CD4-positive, alpha-beta T cell treated with Interleukin-1 beta for 1 hour (primary cell): Measurements from ENCODE around the gene SLC22A13.
A peak's percentile ranks its signal among the peaks of the same experiment; 100 is the strongest.
"Not testable (repeated sequence)": the region's sequence is repeated elsewhere in the genome, so short reads cannot be mapped to it uniquely, and the experiment has no call there.

Source experiments
- DNase-seq, 2 donors: peaks; one replicate each; pipeline ENCODE4 v3.0.0-alpha.2; 2020 to 2022

Gene SLC22A13

DNA sequence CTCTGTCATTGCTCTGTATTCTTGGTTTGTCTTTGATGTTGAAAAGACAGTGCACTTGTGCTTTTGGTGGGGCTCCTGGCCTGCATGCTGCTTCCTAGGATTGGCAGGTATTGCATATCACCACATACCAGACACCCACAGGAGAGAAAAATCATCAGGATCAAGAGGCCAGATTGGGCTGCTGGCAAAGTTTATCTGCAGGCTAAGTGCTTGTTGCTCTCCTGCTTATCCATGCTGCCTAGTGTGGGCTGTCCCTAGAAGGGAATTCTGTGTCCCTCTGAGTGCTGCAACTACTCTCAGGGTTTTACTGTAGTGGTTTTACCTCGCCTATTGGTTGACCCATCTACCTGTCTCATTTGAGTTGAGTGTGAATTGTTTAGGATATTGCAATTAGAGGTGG lies 833 bp upstream of the SLC22A13 start:
- DNase-seq, result no peak

DNA sequence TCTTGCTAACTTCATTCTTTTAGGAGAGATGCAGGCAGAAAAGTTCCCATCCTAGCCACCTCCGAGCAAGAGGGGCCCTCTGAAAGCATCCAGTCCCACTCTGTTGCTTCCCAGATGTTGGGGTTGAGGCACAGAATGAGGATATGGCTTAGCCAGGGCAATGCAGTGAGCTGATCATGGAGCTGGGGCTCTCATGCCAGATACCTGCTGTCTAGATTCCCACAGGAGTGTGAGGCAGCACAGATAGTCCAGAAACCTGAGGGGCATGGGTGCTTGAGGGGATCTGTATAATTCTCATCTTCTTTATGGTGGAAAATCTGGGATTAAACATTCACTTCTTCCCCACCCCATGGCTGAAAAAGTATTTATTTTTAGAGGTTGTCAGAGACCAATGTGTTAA lies 1.2 kb downstream of the SLC22A13 start:
- DNase-seq, result no peak

DNA sequence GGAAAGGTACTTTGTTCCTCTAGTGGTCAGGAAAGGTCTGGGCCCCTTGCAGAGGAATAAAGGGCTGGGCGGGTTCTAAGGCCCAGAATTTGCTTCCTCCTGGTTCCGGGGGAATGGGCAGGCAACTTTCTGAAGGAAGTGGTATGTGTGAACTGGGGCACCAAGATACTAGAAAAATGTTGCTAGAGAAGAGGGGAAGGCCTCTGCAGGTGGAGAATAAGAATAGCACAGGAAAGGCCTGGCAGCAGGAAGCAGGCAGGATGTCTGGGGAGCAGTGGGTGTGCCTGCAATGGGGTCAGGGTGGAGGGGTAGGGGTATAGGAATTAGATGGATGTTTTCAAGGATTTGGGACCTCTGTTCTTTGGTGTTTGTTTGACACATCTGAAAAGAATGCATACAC lies 2.0 kb downstream of the SLC22A13 start:
- DNase-seq, result no peak

DNA sequence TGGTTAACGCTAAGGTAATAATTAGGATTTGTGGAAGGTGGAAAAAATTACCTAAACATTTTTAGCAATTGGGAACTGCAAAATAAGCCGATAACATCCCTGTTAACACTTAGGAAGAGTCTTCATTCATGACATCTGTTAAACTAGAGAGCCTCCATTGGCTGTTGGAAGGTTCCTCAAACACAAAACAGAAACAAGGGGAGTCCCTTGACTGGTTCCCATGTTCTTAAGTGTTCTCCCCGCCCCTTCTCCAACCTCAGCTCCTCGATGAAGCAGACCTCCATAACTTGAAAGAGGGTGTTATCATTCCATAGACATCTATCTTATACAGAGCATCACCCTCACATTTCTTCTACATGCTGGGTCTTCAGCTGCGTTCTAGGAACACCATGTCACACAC lies 2.5 kb downstream of the SLC22A13 start:
- no peak for DNase-seq

DNA sequence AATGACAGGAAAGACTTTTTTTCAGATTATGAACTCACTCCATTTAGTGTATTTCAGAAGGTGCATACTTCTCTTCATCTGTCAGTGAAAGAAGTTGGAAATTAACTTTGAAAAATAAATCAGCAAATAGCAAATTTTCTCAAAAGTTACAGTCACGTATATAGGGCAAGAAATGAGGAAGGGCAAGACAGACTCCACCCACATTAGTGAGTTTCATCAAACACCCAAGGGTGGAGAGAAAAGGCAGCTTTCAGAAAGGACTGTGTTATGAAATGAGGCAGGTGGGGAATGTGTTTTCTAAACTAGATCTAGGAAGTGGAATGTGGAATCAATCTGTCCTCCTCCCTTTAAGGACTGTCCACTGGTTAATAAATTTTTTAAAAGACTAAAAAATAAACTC lies 2.9 kb downstream of the SLC22A13 start:
- no peak for DNase-seq

DNA sequence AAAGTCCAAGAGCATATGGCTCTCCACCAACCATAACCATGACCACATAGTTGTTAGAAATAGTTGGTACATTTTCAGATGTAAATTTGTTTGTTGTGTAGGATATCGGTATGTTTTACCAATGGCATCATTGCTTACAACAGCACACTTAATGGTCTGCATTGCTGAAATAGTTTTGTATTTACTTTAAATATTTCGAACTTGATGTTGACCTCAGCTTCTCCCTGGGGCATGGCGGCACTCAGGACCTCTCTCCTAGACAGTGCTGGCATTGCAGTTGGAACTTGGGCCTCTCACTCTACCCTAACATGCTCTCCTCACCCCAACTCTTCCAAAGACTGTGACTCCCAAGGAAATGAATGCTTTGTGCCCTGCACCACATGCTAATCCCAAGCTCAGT lies 5.0 kb downstream of the SLC22A13 start:
- DNase-seq, result no peak

DNA sequence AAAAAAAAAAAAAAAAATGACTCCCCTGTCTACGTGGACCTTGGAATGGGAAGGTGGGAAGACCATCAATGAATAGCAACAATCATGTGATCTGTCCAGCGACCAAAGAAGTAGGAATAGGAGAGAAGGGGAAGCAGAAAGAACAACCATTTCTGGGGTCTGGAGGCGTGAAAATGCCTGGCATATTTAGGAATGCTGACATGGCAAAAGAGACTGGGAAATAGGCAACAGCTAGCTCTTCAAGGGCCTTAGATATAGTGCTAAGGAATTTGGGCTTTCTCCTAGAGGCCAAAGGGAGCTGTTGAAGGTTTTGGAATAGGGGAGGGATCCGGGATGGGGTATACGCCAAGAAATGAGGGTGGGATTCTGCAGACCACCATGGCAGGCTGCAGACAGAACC lies 5.9 kb downstream of the SLC22A13 start:
- DNase-seq, result no peak

DNA sequence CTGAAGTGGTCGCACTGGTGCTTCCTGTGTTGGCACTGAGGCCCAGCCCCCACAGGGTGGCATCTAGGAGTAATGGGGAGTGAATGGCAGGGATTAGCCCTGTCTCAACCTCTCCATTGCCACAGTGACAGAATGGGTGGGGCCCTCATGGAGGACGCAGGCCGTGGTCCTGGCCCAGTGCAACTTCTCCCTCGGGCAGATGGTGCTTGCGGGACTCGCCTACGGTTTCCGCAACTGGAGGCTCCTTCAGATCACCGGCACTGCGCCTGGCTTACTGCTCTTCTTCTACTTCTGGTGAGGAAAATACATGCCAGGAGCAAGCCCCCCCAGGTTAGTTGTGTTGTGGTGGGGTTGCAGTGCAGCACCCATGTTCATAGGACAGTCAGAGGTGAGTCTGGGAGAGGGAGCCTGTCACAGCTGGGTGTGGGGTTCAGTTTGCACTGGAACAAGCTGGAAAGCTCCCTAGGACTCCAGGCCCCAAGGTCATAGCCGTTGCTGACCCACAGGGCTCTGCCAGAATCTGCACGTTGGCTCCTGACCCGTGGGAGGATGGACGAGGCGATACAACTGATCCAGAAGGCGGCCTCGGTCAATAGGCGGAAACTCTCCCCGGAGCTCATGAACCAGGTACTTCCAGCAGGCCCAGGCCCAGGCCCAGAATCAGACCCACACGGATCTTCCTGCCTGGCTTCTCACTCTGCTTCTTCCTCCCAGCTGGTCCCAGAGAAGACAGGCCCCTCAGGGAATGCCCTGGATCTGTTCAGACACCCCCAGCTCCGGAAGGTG lies 9.4 kb downstream of the SLC22A13 start:
- no peak for DNase-seq

DNA sequence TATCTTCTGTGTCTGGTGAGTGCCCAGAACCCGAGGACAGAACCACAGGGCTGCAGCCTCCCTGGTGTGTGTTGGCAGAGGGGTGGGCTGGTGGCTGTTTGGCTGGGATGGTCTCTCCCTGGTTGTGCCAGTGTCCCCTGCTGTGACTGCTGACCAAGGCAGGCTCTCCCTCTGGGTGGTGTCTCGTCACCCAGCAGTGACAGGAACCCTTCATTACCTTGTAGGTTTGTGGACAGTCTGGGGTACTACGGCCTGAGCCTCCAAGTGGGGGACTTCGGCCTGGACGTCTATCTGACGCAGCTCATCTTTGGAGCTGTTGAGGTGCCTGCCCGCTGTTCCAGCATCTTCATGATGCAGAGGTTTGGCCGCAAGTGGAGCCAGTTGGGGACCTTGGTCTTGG lies 10.0 kb downstream of the SLC22A13 start:
- DNase-seq, result no peak

DNA sequence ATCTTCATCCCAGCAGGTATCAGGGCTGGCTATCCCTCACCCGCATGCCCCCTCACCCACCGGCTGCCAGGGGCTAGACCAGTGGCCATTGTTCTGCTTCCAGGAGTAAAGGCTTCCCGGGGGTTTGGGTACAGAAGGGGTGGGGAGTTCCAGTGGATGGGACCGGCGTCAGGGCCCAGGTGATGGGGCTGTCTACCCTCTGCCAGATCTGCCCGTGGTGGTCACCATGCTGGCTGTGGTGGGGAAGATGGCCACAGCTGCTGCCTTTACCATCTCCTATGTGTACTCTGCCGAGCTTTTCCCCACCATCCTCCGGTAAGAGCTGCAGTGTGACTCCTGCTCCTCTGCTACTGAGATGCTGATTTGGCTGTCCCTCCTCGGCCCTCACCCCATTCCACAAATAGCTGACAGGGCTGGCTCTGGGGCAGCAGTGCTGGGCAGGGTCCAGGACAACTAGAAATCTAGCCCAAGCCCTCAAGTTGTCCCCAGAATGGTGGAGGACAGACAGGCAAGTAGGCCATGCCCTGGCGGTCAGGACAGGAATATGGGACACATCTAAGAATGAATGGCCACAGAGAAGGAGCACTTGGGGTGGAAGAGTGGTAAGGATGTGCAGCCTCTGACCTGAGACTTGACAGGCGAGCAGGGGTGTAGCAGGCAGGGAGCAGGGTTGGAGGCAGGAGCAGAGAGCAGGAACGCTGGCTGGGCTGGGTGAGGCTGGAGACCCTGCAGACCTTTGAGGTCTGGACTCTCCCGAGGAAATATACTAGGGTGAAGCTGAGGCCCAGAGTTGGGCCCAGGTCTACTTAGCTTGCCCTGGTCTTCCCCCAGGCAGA lies 10.7 kb downstream of the SLC22A13 start:
- DNase-seq, result no peak

DNA sequence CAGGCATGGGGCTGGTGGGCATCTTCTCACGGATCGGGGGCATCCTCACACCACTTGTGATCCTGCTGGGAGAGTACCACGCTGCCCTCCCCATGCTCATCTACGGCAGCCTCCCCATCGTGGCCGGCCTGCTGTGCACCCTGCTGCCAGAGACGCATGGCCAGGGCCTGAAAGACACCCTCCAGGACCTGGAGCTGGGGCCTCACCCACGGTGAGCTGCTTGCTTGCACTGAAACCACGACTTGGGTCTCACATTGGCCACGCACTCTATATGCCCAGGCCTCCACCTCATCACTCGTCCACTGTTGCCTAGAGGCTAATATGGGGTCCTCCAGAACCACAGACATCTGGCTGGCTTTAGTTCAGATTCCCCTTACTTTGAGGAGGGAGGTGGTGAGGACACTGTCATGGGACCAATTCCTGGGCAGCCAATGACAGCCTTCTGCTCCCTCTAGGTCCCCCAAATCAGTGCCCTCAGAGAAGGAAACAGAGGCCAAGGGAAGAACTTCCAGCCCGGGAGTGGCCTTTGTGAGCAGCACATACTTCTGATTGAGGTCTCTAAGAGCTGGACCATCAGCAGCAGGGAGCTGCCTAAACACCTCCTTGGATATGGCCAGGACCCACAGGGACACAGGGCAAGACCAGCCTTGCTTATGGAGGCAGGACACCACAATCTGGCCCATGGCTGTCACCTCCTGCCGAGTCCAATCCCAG lies 11.5 kb downstream of the SLC22A13 start:
- no peak for DNase-seq

DNA sequence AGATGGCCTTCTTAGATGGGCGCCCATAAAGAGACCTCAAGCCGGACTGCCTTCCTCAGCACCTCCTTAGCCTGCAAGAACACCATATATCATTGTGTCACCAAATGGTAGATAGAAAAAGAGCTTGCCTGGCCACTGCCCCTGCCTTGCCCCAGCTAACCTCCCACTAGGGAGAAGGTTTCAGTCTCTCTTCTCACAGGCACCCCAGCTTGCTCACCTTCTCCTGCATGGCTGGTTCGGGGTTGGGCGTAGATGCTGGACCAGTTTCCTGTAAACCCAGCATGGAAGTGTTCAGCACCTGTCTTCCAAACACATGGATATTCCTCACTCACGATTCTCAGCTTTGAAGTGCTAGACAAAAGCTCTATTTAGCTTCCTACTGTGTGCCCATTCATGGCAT lies 13.2 kb downstream of the SLC22A13 start:
- DNase-seq, result no peak

DNA sequence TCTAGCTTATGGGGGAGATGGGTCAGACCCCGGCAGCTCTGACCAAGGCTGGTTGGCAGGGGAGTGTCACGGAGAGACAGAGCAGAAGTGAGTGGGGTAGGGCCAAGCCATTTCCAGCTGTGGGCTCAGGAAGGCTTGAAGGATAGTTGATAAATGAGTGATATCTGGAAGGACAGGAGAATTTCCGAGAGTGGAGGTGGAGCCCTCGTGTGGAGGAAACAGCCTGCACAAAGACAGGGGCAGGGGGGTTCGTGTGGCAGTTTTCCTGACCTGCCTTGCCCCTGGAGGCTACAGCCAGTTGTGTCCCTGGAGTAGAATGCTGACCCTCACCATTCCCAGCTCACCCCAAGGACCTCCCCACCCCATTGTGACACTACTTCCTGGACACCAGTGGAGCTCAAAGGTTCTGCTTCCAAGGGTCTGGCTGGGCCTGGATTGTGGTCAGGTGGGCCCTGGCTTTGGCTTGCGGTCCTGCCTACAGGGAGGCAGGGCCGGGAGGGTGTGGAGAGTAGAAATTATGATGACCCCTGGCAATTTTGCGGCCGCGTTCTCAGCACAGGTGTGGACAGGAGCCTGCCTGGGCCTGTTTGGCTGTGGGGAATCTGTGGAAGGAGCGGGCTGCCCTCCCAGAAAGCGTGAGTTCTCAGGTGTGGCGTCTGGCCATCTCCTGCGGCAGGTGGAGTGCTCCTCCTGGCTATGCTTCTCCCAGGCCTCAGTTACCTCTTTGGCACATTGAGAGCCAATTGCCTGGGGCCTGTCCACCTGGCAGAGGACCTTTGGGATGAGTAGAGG lies 16.5 kb downstream of the SLC22A13 start, which contains the start of gene SLC22A14:
Gene SLC22A14, plus strand, starts transcription at position 400 of the 792 bp plus-strand sequence. CDS start 23,733 bp downstream, outside the sequence.
- no peak for DNase-seq

DNA sequence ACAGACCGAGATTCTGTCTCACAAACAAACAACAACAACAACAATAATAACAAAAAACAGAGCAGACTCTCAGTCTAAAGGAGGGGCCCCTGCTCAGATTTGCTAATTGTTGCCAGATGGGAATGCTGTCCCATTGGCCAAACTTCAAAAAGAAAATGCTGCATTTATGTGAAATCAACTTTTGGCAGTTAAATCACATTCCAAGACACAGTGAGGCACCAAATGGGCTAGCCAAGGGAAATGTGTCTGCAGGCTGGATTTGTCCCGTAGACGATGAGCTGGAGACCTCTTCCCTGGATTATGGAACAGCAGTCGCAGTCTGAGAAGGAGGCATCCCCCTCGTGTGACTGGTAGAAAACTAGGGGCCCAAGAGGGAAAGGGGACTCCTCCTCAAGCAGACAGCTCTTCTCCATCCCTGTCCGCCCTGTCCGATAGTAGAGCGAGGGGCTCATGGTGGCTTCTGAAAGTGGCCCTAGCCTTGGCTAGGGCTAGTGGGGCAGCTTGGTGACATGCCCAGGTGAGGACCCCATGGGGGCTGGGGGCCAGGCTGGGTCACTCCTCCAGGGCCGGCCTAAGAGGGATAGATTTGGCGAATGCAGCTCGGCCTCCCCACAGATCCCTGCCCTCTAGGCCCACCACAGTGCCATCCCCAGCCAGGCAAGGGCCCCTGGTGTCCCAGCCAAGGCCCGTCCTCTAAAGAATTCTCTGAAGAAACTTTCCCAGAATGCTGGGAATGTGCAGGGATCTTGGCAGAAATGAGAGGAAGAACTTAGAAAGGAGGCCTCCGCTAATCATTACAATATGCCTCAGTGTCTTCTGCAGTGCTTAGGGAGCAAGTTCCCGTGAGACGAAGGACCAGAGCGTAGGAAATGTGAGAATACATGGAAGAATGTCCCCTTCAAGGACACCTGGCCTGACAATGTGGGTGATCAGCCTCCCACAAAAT lies 18.5 kb downstream of the SLC22A13 start:
- no peak for DNase-seq

DNA sequence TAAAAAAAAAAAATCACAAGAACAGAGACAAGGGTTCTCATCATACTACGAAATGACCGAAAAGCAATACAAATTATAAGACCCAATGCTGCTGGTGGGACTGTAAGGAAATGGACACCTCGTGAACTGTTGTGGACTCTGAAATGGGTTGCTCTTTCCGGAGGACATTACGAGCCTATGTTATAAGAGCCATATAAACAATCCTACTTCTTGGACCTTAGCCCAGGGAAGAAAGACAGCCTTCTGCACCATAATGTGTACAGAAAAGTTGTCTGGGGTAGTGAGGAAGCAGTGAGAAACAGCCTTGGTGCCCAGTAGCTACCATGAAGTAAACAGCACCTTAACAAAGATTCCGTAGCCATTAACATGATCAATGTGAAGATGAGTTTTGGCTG lies 19.1 kb downstream of the SLC22A13 start:
- no peak for DNase-seq

DNA sequence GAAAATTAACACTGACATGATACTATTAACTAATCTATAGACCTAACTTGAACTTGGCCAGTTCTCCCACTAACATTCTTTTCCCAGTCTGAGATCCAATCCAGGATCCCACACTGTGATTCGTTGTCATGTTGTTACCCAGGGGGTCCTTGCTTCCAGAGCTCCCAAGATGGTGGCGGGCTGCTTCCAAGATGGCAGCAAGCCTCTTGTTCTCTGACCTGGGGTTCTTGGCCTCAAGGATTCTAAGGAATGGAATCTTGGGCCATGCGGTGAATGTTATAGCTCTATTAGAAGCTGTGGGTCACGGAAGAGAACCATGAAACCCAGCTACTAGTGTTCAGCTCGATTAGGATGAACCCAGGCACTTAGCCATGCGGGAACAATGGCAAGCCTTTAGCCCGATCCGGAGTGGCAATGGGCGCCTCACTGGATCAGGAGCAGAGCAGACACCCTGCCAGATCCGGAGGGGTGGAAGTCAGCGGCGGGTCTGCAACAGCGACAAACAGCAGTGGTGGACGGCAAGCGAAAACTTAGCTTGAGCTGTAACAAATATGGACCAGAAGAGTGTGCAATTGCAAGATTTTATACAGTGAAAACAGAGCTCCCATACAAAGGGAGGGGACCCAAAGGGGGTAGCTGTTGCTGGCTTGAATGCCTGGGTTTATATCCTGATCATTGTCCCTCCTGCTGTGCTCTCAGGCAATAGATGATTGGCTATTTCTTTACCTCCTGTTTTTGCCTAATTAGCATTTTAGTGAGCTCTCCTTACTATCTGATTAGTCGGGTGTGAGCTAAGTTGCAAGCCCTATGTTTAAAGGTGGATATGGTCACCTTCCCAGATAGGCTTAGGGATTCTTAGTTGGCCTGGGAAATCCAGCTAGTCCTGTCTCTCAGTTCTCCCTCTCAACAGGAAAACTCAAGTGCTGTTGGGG lies 23.9 kb downstream of the SLC22A13 start:
- not testable (repeated sequence) for DNase-seq

DNA sequence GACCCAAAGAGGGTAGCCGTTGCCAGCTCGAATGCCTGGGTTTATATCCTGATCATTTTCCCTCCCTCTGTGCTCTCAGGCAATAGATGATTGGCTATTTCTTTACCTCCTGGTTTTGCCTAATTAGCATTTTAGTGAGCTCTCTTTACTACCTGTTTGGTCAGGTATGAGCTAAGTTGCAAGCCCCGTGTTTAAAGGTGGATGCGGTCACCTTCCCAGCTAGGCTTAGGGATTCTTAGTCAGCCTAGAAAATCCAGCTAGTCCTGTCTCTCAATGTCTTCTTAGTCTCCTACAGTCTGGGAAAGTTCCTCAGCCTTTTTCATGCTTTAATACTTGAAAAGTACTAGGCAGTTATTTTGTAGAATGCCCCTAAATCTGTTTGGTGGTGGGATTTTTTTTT lies 31.4 kb downstream of the SLC22A13 start:
- DNase-seq, result not testable (repeated sequence)

DNA sequence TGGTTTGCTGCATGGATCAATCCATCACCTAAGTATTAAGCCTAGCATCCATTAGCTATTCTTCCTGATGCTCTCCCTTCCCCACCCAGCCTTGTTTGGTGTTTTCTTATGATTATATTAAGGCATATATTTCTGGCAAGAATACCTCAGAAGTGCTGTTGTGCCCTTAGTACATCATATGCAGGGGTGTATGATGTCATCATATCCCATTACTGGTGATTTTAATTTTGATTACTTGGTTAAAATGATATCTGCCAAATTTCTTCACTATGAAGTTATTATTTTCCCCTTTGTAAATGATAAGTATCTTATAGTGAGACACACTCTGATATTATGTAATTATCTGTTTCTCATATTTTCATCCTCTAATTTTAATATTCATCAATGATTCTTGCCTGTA lies 31.9 kb downstream of the SLC22A13 start:
- DNase-seq, result no peak

DNA sequence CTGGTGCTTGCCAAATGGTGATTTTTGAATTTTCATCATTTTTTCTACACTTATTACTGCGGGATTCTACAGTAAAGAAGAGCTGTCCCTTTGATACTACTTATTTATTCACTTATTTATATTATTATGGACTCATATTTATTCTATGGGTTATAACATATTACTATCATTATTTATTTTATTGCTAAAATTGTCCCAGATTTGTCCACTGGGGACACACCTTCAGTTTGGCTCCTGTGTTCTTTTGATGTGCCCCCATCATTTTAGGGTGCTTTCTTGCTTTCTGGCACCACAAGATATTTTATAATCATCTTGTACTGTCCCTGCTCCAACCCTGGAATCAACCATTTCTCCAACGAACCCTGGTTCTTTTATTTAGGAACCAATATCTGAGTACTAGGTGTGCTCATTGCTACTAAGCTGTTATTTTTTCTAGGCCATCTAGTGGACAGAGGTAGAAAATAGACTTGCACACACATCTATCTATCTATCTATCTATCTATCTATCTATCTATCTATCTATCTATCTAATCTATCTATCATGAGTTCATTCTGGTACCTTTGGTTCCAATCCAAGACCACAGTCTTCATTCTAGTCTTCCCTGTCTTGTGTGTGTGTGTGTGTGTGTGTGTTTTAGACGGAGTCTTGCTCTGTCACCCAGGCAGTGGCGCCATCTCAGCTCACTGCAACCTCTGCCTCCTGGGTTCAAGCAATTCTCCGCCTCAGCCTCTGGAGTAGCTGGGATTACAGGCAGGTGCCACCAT lies 32.5 kb downstream of the SLC22A13 start:
- DNase-seq, result peak in 1 of 2 donors; percentile 8
